Thyroid gland (tissue), 4 donors: ENCODE measurements around the gene TUBB. TPM values are rescaled to one million over a fixed set of nuclear protein-coding genes. Genes with fewer than 3 reads are reported as not detected.

Source experiments
- DNase-seq, 2 donors: peaks; one replicate each; pipeline ENCODE4 v3.0.0-alpha.2; 2019
- H3K27ac ChIP-seq, 3 donors: fragments of 200-600 bp; sonication (generic); 1 replicate in 2 of 3; 2 replicates in 1 of 3; pipeline ENCODE4 v1.5.1; 2016 to 2019; ENCODE audit warnings: mild to moderate bottlenecking in 1 of 3, moderate library complexity in 1 of 3
- H3K27me3 ChIP-seq: fragments of 200-600 bp; sonication (generic); one replicate; pipeline ENCODE4 v1.5.1; 2019
- H3K36me3 ChIP-seq, 2 donors: fragments of 200-600 bp; sonication (generic); one replicate each; pipeline ENCODE4 v1.5.1; 2016 to 2019
- H3K4me1 ChIP-seq, 2 donors: fragments of 200-600 bp; sonication (generic); one replicate each; pipeline ENCODE4 v1.5.1; 2017 to 2019
- H3K4me3 ChIP-seq, 3 donors: fragments of 200-600 bp; sonication (generic); replicated peaks in 1 of 3; 1 replicate in 2 of 3; 2 replicates in 1 of 3; pipeline ENCODE4 v1.5.1; 2016; ENCODE audit warnings: mild to moderate bottlenecking in 1 of 3
- H3K9me3 ChIP-seq: fragments of 200-600 bp; sonication (generic); one replicate; pipeline ENCODE4 v1.5.1; 2017
- CTCF ChIP-seq, 6 experiments: fragments of 200-600 bp in 3 of 6; fragments of 450-650 bp in 3 of 6; sonication (generic) in 3 of 6; IDR thresholded peaks; one replicate each; pipeline ENCODE4 v1.5.1; 2016 to 2019; ENCODE audit warnings: antibody characterized with exemption in 6 of 6, mild to moderate bottlenecking in 2 of 6, inconsistent platforms in 1 of 6, moderate library complexity in 1 of 6
- POLR2A ChIP-seq, 2 donors: fragments of 450-650 bp; IDR thresholded peaks; one replicate each; pipeline ENCODE4 v1.6.1; 2017; ENCODE audit warnings: antibody characterized with exemption in 2 of 2, mild to moderate bottlenecking in 2 of 2, moderate library complexity in 1 of 2
- WGBS, 2 donors: methylation state at CpG; one replicate each; pipeline ENCODE4 v1.1.5; 2017; 5-methylcytosine and 5-hydroxymethylcytosine counted together
- intact Hi-C: fragments of 100-400 bp; cut with DNase I; formaldehyde crosslinking; loops from one replicate; pipeline ENCODE4 v1.15.1; 2023
- total RNA-seq, 4 donors: library from RNA; depleted of rRNA; stranded (reverse); fragments of >200 nt; gene quantifications; one replicate each; pipeline ENCODE4 v1.2.3, GENCODE V29; 2016

TUBB gene
- total RNA-seq, 4 donors from 2014 or later = 162 to 441 (median 269) TPM

- TF ChIP-seq CTCF (IDR thresholded peaks at IDR 0.05) = no peak
- no peak for TF ChIP-seq POLR2A (IDR thresholded peaks at IDR 0.05)
- peaks cover 10 to 30% of the 10 kb centered on the region in 2 donors for H3K4me1 ChIP-seq
- WGBS, 2 donors = 91 to 94% methylated on average over 6 of the region's 6 CpGs
- H3K4me3 ChIP-seq = no peak overlapping the region
- H3K27me3 ChIP-seq = no peaks in the 10 kb centered on the region
- no peak for DNase-seq
- H3K9me3 ChIP-seq = no peaks in the 10 kb centered on the region
- H3K36me3 ChIP-seq = peaks cover 50 to 57% of the 10 kb centered on the region in 2 donors
- intact Hi-C loops = no loop called here
- H3K27ac ChIP-seq = no peak overlapping the region
These were observed 18.4 kb downstream of the TUBB start for GRCh38 chr6:30738532-30738931.

- Histone ChIP-seq H3K36me3 (peaks cover 36 to 44% of the 10 kb centered on the region in 2 donors), H3K27ac (no peak overlapping the region), H3K4me1 (peaks cover 13 to 35% of the 10 kb centered on the region in 2 donors), H3K4me3 (no peak overlapping the region), H3K27me3 (no peaks in the 10 kb centered on the region), H3K9me3 (no peaks in the 10 kb centered on the region)
- 95 to 100% methylated on average over 2 of the region's 2 CpGs for WGBS, 2 donors
- no peak for DNase-seq
- TF ChIP-seq CTCF (IDR thresholded peaks at IDR 0.05) (no peak), POLR2A (IDR thresholded peaks at IDR 0.05) (no peak)
- intact Hi-C loops = loop anchor here (10.0 kb wide), 3 partner anchors 84 to 344 kb away; partner anchors contain the start of gene DDR1
These were observed 20.4 kb downstream of the TUBB start for GRCh38 chr6:30740540-30740870.

- 77 to 85% methylated on average over 8 of the region's 8 CpGs for WGBS, 2 donors
- no peaks in the 10 kb centered on the region for H3K27me3 ChIP-seq
- TF ChIP-seq CTCF (IDR thresholded peaks at IDR 0.05) = no peak
- no peak for TF ChIP-seq POLR2A (IDR thresholded peaks at IDR 0.05)
- H3K36me3 ChIP-seq = peaks cover 29 to 38% of the 10 kb centered on the region in 2 donors
- DNase-seq = no peak
- peak overlapping the region; percentile 70 to 95 (median 93) for H3K27ac ChIP-seq
- no peaks in the 10 kb centered on the region for H3K9me3 ChIP-seq
- intact Hi-C loops = loop anchor here (10.0 kb wide), 3 partner anchors 84 to 344 kb away; partner anchors contain the start of gene DDR1
- H3K4me1 ChIP-seq = peaks cover 13 to 30% of the 10 kb centered on the region in 2 donors
- H3K4me3 ChIP-seq = peak overlapping the region in 2 of 3 donors; percentile 30 to 72
These were observed 21.1 kb downstream of the TUBB start for GRCh38 chr6:30741063-30741779.

- intact Hi-C loops = loop anchor here (10.0 kb wide), 3 partner anchors 83 to 343 kb away; partner anchors contain the start of gene DDR1
- H3K4me3 ChIP-seq = peak overlapping the region; percentile 30 to 72 (median 56)
- 12% methylated on average over 13 of the region's 13 CpGs for WGBS, 2 donors
- TF ChIP-seq CTCF (IDR thresholded peaks at IDR 0.05) (no peak), POLR2A (IDR thresholded peaks at IDR 0.05) (no peak)
- peaks cover 13 to 30% of the 10 kb centered on the region in 2 donors for H3K4me1 ChIP-seq
- H3K27ac ChIP-seq = peak overlapping the region; percentile 70 to 95 (median 93)
- DNase-seq = no peak
- H3K9me3 ChIP-seq = no peaks in the 10 kb centered on the region
- peaks cover 29 to 36% of the 10 kb centered on the region in 2 donors for H3K36me3 ChIP-seq
- no peaks in the 10 kb centered on the region for H3K27me3 ChIP-seq
These were observed 21.7 kb downstream of the TUBB start for GRCh38 chr6:30741789-30742315.
